HG03108 (cell line): ENCODE data around the gene CSF1R.
"Not testable (repeated sequence)": the region's sequence is repeated elsewhere in the genome, so short reads cannot be mapped to it uniquely, and the experiment has no call there.

Experiments
- ATAC-seq: cut with Tn5 transposase; IDR thresholded peaks from one replicate; pipeline ENCODE4 v1.9.1; 2021; ENCODE audit warnings: moderate library complexity; ENCODE audit not compliant: unreplicated experiment

The CSF1R gene

DNA sequence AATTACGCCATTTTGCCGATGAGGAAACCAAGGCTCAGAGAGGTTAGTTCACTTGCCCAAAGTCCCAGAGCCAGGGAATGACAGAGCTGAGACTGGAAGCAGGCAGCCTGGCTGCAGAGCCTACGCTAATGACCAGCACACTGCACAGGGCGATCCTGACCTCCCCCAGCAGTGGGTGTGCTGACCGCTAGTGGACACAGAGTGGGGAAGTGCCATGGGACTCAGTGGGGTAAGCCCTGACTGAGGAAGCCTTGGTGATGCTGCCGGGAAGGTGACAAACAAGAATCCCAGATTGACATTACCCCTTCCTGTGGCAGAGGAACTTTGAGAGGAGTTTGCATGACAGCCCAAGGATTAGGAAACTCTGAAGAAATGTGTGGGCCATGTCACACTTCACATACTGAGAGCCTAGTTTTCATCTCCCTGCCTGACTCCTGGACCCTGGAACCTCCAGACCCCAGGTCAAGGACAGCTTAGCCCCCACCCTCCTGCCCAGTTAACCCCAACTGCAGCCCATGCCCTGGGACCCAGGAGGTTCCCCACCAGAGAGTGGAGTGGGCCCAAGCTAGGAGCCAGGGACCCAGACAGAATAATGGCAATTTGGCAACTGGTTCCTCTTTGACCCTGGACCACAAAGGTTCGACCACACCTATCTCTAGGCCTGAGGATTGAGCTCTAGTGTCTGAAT, 19.7 kb upstream of the CSF1R start:
- no peak for ATAC-seq

DNA sequence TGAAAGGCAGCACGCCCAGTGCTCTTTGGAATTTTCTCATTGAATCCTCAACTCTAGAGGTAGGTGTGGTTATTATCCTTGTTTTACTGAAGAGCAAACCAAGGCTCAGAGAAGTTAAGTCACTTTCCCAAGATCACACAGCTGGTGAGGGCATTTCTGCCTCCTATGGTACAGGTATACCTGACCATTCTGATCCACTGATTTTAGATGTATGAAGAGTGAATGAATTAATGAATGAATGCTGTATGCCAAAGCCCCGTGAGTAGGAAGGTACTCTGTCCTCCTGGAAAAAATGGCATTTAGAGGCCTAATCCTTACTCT, 18.2 kb upstream of the CSF1R start:
- ATAC-seq: no peak

DNA sequence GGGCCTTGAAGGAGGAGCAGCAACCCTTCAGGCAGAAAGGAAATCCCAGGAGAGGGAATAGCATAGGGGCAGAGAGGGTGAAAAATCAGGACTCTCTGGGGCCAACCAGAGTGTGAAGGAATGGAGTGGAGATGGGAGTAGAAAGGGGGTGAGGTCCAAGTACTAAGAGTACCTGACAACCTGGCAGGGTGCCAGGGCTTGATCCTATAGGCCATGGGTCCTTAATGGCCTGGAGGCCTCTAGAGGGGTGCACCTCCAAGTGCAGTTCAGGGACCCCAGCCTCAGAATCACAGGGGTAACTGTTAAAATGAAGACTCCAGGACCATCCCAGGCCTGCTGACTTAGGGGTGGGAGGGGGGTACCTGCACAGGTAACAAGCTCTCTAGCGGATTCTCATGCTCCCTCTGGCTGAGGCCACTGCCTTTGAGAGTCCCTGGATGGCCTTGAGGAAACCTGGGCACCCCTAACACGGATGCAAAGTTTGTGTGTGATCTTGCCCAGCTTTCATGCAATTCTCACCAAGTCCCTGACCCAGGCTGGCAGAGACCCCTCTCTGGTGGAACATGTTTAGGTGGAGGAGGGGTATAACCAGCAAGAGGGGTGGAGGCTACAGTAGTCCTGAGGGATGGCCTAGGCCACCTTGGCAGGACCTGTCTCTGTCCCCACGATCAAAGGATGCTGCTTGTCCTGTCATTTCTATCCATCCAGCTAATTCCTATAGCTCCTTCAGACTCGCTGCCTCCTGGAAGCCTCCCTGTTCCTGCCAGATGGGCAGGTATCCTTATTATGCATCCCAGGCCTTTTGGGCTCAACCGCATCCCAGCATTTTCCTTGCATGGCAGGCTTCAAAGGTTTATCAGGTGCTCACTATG, 17.6 kb upstream of the CSF1R start:
- no peak for ATAC-seq

DNA sequence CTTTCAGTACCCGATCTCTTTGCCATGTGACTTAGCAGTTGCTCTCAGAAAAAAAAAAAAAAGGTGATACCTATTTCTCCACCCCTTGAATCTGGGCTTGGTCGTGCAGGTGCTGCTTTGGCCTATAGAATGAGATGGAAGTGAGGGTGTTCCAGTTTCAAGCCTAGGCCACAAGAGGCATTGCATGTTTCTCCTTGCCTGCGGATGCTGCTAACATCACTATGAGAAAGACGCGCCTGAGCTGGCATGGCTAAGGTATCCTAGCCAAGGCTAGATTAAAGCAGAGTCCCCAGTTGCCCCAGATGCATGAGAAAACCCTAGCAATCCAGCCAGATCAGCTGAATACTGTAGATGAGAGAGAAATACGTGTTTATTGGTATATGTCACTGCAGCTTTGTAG, 14.7 kb upstream of the CSF1R start:
- ATAC-seq: no peak

DNA sequence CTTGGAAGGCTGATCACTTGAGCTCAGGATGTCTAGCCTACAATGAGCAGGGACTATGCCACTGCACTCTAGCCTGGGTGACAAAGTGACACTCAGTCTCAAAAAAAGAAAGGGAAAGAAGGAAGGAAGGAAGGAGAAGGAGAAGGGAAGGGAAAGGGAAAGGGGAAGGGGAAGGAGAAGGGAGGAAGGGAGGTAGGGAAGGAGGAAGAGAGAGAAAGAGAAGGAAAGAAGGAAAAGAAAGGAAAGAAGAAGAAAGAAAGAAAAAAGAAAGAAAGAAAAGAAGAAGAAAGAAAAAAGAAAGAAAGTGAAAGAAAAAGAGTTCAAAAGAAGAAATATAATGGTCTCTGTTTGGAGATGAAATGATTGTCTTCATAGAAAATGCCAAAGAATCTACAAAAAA, 10.8 kb upstream of the CSF1R start:
- no peak for ATAC-seq

DNA sequence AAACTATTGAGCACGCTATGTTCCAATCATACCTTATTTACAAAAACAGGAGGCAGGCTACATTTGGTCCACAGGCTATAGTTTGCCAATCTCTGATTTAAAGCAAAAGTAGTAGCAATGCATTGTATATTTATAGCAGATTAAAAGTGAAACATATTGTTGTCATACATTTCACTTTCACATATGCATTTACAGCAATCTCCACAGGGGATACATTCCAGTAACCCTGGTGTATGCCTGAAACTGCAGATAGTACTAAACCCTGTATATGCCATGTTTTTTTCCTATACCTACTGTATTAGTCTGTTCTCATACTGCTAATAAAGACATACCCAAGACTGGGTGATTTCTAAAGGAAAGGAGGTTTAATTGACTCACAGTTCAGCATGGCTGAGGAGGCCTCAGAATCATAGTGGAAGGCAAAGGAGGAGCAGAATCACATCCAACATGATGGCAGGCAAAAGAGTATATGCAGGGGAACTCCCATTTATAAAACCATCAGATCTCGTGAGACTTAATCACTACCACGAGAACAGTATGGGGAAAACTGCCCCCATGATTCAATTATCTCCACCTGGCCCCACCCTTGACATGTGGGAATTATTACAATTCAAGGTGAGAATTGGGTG, 5.9 kb upstream of the CSF1R start:
- peak; percentile 87 for ATAC-seq

DNA sequence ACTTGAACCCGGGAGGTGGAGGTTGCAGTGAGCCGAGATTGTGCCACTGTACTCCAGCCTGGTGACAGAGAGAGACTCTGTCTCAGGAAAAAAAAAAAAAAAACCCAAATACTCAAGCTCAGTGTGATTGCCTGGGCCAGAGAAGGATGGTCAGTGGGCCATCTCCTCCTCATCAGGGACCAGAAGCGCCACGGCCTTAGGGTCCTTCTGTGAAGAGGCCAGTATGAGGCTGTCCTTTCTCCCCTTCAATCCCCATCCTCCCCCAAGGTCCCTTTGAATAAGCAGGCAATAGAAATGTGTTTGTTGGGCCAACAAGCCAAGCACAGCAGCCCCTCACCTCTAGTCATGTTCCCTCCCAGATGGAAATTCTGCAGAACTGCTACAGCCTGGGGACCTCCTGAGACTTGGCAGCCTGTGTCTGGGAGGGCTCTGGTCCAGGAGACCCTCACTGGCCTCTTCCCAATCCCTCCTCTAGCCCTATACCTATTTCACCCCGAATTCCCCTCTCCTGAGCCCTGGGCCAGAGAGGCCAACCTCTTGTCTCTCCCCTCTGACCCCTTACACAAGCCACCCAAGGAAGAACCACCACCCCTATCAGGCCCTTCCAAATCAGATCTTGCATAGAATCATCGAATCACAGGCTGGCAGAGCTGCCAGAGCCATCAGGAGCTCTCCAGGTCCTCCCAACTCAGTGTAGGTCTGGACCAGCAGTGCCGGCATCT, 1.0 kb downstream of the CSF1R start:
- no peak for ATAC-seq

DNA sequence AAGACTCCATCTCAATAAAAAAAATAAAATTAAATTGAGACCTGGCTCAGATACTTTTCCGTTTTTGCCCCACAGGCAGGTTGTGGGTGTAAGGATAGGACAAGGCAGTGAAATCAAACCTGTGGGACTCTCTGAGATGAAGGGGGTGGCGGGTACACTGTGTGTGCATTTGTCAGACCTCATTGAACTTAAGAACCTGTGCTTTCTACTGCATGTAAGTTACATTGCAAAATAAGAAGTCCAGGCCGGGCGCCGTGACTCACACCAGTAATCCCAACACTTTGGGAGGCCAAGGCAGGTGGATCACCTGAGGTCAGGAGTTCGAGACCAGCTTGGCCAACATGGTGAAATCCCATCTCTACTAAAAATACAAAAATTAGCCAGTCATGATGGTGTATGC, 1.6 kb downstream of the CSF1R start:
- not testable (repeated sequence) for ATAC-seq

DNA sequence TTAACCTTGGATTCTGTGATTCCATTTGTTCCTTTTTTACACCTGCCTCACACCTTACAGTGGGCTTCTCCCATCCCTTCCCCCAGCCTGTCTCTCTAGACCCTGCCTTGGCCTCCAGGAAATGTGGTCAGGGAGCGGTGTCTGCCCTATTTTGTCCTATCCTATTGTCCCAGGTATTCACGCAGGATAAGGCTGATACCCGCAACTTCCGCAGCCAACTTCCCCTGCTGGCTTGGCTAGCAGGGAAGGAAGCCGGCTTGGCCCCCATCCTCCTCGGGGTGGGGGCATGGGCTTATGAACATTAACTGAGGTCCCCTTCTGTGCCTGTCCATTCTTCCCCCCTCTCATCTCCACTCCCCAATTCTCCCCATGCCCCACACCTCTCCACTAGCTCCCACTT, 3.5 kb downstream of the CSF1R start:
- ATAC-seq: no peak

DNA sequence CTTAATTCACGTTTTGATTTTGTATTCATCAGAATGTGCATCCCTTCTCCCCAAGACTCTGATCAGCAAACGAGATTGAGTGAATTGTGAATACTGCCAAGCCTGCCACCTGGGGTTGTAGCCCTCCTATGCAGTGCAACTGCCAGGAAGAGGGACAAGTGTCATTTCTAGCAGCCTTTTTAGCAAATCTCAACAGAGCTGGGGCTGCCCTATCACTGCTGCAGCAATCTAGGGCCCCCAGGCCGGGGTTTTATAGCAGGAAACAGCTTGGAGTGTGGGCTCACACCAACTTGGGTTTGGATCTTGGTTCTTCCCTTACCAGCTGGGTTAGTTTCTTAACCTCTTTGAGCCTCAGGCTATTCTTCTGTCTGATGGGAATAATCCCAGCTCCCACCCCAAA, 4.0 kb downstream of the CSF1R start:
- ATAC-seq: peak; percentile 24

DNA sequence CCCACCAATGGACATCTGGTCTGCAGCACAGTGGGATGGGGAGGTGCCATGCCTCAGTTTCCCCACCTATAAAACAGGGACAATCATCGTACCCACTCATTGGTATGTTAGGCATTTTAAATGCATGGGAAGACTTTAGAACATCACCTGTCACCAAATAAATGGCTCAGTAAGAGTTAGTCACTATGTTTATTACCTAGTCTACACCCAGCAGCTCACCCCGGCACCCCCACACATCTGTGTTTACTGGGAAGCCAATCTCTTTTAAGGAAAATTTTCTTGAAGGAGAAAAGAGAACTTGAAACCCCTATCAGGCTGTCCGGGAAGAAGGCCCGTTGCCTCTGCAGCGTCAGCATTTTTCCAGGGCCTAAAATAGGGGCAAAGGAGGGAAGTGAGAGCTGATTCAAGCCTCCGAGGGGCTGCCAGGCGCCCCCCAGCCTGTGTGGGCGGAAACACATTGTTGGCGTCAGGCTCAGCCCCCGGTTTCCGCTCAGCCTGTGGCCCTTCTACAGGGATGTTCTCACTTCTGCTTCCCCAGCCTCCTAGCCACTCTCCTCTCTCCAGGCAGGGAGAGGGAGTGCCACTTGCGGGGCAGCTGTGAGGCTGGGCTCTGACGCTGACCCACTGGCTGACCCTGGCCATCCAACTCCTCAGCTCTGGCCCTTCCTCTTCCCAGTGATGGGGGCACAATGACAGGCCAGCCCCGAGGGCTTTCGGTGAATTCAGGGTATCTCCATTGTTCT, 4.6 kb downstream of the CSF1R start:
- ATAC-seq: peak; percentile 87

DNA sequence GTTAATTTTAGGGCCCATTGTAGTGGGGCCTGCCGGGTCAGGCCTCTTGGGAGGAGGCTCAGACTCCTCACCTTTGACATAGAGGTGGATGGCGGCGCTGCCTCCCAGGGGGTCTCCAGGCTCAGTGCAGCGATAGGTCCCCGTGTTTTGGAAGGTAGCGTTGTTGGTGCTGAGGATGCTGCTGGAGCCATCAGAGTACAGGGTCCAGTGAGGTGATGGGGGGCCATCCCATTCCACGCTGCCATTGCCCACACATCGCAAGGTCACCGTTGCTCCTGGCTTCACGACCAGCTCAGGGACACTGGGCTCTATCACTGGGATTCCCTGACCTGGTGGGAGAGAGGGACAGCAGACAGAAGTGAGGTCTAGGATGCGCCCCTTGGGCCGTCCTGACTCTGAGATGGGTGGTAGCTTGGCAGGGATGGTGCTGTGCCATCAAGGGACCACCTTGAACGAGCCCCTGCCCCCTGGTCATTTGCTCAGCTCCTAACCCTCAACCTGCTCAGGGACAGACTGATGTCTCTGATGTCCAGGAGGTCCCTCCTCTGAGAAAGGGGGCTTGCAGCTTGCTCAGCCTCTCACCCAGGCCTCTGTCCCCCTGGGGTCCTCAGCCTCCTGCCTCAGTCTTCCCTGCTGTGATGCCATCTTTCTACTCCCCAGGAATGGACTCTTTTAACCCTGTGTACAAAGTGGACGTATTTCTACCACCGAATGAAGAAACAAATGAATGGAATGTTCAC, 5.5 kb downstream of the CSF1R start:
- ATAC-seq: no peak

DNA sequence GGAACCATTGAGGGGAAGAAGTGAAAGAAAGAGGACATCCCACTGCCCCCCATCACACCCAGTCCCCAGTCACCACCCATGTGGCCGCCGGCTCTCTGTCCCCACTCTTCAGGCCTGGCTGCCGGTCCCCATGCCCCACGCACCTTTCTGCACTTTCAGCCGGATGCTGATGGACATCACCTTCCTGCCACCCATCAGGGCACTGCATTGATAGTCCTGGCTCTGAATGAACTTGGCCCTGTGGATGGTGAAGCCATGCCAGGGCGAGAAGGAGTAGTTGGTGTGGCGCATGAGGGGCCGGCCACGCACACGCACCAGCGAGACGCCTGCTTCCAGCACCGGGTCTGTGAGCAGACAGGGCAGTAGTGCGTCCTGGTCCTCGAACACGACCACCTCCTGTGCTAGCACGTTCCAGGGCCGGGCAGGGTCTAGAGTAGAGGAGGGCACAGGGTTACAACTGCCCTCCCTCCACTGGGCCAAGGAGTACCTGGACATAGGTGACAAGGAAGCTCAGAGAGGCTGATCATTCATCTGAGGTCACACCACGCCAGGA, 6.4 kb downstream of the CSF1R start:
- no peak for ATAC-seq

DNA sequence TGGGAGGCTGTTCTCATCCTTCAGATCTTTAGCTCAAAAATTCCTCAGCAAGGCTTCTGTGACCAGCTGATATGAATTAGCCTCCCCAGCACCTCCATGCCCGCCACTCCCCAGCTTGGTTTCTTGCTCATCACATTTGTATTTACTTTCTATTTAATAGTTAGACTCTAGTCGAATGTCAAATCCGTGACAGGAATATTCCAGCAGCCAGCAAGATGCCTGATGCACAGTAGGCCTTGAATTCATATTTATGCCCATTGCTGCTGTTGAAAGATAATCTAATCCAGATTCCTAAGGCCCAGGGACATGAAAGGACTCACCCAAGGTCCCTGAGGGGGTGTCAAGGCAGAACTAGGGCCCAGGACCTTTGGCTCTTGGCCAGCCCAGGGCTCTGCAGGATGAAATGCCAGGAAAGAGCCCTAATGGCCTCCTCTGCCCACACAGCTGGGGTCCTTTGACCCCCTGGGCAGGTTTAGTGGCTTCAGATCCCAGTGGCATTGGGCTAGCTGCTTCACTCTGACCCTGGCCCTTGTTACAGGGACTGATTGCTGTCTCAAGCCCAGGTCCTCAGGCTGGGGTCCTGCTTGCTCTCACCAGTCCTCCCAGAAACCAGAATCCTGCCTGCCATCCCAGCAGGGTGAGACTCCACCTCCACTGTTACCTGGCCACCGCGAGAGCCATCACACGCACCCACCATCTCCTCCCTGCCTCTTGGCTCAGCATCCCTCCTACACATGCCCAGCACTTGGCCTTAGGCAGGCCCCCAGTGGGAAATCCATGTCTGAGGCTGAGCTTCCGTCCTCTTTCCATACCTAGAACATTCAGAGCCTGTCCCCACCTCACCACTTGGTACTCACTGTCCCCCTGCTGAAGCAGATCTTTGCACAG, 7.3 kb downstream of the CSF1R start:
- no peak for ATAC-seq

DNA sequence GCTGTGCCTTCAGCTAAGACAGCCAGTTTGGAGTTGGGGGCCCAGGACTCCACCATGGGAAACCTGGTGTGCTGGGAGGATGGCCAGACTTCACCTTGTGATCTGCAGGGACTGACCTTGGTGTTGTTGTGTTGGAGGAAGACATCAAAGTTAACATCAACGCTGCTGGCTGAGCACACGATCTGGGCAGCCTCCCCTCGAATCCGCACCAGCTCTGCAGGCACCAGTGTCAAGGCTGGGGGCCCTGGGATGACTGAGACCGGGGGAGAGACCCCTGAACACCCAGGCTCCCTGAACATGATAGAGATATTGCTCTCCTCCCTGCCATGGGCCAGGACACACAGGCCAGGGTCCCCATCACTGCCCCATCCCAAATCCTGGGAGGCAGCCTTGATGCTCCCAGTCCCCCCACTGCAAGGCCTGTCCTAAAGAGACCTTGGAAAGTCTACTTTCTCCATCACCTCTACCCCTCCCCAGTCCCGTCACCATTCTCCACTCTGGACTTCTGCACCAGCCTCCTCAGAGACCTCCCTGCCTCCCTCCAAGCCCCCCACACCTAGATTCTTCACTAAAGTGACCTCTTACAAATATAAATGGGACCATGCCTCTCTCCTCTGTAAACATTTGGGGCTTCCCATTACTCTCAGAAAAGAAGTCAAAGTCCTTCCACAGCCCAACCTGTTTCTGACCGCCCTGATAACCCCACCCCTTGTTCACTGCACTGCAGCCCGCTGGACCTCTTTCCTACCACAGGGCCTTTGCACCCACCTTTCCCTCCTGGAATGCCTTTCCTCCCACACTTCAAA, 8.2 kb downstream of the CSF1R start:
- no peak for ATAC-seq

DNA sequence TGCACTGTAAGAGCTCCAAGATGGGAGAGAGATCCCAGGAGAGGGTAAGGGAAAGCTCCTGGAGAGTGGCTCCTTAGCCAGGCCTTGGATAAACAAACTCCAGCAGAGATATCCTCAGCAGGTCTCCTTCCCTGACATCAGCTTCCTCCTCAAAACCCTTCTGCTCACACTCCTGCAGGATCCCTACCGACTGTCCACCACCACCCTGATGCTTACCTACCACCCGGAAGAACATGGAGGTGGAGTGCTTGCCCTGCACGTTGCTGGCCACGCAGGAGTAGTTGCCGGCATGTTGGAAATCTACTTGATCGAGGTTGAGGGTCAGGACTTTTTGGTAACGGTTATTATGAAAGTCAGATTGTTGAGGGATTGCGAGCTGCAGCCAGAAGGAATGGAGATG, 9.3 kb downstream of the CSF1R start:
- no peak for ATAC-seq

DNA sequence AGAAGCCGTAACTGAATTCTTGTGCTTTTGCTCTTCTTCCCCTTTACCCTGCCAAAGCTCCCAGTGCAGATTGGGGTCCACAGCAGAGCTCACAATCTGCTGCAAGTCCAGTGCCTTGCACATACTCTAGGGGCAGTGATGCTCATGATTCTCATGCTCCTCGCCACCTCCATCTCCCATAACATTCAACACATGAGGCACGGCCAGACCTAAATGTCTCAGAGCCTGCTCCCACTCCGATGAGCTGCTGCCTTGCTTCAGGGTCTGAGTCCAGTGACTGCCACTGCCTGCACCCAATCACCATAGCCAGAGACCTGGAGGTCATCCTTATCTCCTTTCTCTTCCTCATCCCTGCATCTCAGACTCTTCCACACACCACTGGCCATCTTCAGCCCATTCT, 10.5 kb downstream of the CSF1R start:
- no peak for ATAC-seq

DNA sequence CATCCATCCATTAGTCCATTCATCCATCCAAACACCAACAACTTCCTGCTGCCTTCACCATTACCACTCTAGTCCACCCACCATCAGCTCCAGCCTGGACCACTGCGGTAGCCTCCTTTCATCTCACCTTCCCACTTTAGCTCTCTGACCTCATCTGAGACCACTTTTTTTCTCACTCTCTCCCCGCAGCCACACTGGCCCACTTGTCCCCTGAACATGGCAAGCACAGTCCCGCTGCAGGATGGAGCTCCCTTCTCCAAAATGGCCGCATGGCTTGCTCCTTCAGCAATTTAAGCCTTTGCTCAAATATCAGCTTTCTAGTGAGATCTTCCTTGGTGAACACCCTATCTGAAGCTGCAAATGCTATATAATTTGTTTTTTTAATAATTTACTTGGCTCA, 11.1 kb downstream of the CSF1R start:
- ATAC-seq: no peak
